Measurements from ENCODE around the gene SLC6A1.
"Not testable (repeated sequence)": the region's sequence is repeated elsewhere in the genome, so short reads cannot be mapped to it uniquely, and the experiment has no call there.

SLC6A1 gene

DNA sequence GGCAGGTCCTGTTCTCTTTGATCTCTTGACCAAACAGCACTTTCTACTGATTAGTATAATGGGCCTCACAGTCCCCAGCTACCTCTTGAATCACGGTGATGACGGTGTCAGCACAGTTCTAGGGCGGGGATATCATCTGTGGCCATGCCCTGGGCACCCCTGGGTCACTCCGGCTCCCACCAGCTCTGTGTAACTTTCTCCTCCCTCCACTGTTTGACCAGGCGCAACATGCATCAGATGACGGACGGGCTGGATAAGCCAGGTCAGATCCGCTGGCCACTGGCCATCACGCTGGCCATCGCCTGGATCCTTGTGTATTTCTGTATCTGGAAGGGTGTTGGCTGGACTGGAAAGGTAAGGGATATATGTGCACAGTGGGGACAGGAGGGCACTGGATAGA lies 29.6 kb downstream of the SLC6A1 start:
- no peak for DNase-seq

DNA sequence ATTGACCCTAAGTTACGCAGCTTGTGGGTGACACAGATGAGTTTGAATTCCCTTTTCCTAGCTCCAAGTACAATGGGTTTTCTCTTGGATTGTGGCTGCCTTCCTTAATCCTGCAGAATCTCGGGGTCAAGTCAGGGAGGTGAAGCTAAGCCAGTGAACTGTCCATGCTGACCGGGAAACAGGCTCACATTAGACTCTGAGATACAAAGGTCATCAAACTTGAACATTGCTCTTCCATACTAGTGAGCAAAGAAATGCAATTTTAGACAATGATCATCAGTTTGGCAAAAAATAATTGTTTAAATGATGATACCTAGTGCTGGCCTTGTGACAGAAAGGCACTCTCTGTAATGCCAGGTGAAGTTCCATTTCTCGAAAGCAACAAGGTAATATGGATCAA lies 31.6 kb downstream of the SLC6A1 start:
- no peak for DNase-seq

DNA sequence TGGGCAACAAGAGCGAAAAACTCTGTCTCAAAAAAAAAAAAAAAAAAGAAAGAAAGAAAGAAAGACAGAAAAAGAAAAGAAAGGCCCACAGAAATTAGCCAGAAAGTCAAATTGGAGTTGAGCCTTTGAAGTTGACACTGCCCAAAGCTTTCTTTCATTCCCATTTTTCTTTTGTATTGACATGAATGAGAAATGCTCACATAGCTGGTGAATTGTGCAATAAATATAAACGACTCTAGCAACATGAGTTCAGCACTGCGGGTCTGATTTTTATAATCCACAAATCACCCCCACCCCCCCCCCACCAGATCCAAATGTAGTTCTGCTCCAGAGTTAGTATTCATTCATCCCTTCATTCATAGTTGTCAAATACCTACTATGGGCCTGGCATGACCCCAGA lies 37.4 kb downstream of the SLC6A1 start:
- DNase-seq = no peak

DNA sequence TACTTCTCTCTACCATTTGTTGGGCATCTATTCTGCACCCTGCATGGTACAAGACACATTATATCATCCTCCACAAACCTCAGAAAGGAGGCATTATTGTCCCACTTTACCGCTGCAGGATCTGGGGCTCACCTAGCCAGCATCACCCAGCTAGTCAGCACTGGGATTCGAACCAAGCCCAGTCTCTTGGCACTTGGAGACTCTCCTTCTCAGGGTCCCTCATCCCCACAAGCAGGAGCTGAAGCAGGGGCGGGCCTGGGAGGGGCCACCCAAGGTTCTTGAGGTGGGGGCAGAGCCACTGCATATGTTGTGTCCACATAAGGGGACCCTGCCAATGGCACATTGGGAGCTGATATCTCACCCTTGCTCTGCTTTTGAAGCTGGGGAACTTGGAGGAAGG lies 41.3 kb downstream of the SLC6A1 start:
- DNase-seq = no peak

DNA sequence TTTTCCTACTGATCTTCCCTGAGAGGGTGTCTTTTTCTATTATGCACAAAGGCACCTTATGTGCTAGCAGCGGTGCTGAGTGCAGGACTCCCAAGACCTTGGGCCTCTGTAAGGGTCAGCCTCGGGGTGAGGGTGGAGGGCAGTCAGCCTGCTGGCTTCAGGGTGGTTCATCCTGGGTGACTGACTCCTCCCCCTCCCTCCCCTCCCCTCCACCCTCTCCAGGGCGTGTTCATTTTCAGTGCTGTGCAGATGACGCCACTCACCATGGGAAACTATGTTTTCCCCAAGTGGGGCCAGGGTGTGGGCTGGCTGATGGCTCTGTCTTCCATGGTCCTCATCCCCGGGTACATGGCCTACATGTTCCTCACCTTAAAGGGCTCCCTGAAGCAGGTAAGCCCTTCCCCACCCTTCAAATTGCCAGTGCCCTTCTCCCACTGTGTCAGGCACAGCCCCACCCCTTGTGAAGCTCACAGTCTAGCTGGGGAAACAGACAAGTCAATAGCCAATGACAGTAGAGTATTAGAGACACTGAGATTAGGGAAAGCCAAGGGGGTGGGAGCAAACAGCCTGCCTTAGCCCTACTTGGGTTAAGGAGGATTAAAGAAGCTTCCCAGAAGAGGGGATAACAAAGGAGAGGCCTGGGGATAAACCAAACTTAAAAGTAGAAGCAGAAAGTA lies 41.9 kb downstream of the SLC6A1 start:
- no peak for DNase-seq

DNA sequence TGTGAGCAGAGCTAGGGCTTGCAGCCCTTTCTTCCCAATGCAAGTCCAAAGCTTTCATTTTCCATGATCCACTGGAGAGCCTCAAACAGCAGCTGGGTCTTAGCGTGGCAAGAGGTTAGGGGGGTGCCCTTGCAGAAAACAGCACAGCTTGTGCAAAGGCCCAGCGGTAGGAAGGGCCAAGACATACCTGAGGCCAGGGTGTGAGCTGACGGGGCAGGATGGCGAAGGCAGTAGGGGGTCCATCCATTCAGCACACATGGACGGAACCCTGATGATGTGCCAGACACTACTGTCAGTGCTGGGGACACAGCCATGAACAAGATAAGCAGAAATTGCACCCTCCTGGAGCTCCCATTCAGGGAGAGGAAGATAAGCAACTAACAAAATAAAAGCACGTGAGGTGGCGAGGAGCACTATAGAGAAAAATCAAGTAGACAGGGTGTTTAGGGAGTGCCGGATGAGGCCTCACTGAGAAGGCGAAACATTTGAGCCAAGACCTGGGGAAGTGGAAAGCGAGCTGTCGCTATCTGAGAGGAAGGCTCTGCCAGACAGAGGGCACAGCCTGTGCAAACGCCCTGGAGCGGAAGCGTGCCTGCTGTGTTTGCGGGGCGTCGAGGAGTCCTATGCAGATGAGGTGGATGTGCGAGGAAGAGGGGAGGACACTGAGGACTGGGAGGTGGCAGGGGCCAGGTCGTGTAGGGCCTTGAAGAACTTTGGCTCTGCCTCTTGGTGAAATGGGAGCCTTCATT lies 43.4 kb downstream of the SLC6A1 start:
- DNase-seq = no peak

DNA sequence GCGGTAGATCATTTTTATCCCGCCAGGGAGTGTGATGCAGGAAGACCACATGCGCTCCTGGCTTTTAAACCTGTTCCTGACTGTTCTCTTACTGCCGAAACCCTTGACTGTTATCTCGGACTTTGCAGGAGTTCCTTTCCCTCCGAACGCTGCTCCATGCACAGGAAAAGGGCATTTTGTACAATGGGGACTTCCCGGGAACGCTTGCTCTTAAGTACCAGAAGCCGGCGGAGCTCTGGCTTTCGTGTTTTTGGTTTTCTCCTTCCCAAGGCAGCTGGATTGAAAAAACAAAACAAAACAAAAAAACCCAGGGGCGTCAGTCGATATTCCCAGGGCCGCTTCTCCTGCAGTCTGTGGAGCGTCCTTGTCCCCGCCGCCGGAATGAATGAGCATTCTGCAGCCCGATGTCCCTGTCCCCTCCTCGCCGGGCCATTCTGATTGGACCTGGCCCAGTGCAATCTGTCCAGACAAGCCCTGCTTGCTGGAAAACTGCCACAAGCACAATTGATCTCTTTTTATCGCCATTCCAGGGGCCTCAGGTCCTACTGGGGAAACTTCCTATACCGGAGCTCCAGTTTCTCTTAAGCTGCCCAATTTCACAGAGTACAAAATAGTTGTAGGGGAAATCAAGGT lies 44.8 kb downstream of the SLC6A1 start:
- DNase-seq = no peak

DNA sequence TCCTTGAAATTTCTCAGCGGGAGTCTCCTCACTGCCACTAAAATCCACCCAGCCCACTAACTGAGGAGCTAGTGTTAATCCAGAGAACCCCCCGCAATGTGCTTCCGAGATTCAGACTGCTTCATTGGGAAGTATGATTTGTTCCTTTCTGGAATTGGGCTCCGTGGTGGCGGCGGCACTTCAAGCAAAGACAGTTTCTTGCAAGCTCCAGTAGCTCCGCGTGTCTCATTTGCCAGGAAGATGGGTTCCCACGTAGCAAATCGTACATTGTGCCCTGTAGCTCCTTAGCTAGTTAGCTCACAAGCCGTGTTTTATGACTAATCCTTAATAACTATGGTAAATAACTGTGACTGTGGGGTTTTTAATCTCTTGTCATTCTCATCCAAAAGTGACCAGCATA lies 45.4 kb downstream of the SLC6A1 start:
- no peak for DNase-seq

DNA sequence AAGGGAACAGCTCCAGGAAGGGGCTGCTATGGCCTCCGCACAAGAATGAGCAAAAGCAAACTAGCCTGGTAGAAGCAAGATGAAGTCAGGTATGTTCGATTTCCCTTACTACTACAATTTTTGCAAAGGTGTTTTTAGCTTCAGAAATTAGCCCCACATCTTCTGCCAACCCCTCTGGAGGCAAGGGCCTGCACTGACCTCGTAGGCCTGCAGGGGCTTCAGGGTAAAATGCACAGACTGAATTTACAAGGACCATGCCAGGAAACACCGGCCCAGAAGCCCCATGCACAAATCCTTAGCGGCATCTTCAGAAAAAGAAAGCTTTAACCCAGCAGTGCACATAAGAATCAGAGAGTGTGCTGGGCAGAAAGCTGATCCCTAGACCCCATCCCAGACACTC lies 53.0 kb downstream of the SLC6A1 start:
- DNase-seq = no peak

DNA sequence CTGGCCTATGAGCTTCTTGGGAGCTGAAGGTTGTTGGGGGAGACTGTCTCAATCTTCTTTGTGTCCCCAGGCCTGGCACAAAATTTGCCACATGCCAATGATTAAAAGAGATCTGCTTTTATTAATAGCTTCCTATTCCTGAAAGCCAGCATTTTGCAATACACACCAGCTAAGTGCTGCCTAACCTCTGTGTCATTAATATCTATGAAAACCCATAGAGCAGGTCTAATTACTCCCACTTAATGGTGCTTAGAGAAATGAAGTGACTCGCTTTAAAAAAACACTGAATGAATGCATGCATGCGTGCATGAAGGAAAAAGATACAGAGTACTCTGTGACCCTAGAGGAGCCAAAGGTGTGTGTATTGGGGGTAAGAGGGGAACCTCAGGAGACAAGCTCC lies 55.0 kb downstream of the SLC6A1 start:
- DNase-seq = no peak

DNA sequence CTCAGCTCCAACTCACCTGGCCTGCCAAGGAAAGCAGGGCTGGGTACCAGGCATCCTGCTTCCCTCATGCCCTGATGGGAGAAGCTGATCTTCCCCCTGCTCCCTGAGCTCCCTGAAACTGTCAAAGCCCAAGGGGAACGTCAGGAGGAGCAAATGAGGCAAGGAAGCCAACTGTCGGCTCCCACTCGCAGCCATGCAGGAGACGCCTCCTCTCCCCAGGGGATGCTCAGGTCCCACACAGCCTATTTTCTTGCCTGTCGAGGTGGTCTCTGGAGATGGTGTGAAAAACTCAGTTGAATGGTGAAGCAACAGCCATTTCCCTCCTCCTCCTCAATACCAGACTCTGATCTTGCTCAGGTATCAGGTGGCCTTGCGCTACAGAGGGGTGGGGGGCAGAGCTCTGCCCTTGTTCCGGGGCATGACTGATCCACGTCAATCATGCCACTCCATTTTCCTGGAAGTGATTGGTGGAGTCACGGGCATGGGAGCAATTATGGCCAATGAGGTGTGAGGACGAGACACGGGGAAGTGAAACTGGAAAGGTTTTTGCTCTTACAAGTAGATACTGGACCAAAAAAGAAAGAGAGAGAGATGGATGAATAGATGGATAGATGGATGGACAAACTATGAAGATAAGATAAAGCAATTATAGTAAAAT lies 58.2 kb downstream of the SLC6A1 start:
- DNase-seq = no peak

DNA sequence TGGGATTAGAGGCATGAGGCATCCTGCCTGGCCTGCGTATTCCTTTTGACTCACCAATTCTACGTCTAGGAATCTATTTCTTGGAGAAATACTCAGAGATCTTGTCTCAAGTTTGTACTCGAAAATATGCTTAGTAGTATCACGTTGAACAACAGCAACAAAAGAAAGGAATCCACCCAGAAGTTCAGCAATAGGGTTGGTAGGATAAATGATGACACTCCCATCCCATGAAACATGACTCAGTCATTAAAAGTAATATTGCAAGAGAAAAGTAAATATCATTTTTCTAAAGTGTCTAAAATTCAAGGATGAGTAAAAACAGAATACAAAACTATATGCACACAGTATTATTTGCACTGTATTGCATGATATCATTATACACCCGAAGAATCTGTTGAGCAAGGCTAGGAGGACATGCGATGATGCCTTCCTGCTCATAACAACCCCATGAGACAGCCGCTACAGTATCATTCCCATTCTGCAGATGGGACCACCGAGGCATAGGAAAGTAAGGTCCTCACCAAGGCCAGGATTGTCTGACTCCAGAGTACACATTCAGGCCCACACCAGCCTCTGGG lies 61.5 kb downstream of the SLC6A1 start:
- no peak for DNase-seq

DNA sequence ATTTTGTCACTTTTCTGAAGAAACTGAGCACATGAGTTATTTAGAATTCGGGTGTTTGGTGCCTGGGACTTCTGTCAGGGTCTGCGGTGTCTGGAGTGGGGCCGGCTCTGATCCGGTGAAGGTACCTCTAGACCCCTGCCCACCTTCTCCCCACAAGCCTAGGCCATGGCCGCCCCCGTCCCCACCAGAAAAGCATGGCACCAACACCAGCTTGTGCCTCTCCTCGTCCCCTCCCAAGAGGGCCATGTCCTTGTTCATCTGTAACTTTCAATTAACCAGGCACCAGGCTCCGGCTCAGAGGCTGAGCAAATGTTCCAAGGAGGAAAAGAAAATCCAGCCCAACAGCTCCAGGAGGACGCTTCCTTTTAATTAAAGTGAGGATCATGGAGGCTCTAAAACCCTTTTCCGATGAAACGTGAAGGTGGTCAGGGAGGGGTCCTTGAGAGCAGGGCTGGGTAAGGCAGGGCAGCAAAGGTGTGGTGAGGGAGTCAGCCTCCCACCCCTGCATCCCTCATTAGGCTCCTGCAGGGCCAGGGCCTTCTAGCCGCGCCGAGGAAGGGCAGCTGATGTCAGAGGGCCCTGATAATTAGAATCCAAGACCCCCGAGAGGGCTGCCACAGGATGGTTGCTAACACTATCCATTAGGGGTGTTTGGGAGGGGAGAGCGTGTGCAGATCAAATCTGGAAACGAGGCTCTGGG lies 62.3 kb downstream of the SLC6A1 start:
- no peak for DNase-seq

DNA sequence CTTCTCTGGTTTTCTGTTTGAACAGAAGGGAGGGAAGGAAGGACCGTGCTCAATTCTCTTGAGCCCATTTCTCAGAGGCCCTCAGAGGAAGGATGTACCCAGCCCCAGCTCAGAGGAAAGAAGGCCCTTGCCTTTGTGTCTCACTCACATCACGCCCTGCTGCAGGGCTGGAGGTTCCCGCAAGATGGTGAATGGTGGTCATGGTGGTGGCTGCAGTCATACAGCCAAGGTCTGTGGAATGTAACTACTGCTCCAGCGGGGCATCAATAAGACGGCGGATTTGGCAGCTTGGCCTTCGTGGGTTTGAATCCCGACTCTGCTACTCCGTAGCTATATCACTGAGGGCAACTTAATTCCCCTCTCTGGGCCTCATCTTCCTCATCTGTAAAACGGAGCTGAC lies 62.9 kb downstream of the SLC6A1 start:
- DNase-seq = no peak

DNA sequence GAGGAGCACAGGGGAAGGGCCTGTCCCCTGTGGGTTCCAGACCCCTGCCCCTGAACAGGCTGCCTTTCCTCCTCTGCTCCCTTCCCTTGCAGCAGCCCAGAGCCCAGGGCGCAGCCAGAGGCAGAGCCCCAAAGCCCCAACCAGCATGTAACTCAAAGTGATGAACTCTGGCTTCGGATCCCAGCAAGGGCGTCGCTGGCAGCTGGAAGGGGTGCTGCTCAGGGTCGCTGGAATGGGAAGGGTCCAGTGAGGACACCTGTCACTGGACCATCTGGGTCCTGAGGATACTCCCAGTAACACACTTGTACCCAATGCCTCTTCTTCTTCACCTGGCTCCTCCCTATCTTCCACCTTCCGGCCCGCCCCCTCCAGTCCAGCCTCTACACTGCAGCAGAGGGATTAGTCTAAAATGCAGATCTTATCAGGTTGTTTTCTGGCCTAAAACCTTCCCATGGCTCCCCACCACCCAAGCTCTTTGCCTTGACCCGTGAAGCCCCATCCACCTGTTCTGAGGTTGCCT lies 64.0 kb downstream of the SLC6A1 start:
- DNase-seq = no peak

DNA sequence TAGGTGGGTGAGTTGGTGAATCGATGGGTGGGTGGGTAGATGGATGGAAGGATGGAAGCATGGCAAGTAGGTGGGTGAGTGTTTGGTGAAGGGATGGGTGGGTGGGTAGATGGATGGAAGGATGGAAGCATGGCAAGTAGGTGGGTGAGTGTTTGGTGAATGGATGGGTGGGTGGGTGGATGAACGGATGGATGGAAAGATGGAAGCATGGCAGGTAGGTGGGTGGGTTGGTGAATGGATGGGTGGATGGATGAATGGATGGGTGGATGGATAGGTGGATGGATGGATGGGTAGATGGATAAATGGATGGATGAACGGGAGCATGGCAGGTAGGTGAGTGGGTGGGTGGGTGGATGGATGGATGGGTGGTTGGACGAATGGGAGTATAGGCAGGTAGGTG lies 65.1 kb downstream of the SLC6A1 start:
- DNase-seq = no peak

DNA sequence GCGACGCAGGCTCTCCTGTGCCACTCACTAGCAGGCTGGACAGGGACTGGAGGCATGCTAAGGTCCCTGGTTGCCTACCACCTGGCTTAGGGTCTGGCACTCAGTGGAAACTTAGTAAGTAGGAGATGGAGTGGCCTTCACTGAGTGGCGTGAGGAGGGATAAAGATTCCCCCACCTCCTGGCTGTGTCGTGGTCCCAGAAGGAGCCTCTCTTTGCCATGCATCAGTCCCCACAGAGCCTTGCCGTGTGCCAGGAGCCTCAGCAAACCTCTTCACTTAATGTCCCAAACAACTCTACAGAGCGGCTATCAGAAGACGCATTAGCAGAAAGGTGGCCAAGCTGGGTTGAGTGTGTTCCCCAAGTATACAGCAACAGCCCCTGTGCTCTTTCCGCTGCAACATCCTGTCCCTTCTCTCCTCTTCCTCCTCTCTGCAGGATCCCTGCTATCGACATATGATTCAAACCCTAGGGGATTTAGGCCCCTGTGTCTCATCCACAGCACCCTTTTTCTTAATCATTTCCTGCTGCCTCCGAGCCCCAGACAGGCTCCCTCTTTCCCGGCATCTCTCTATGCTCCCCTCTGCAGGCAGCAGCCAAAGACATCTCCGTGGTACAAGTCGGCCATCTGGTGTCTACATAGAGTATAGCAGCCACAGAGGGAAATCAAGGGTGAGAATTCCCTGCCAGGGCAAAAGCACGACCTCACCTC lies 66.7 kb downstream of the SLC6A1 start:
- DNase-seq = no peak

DNA sequence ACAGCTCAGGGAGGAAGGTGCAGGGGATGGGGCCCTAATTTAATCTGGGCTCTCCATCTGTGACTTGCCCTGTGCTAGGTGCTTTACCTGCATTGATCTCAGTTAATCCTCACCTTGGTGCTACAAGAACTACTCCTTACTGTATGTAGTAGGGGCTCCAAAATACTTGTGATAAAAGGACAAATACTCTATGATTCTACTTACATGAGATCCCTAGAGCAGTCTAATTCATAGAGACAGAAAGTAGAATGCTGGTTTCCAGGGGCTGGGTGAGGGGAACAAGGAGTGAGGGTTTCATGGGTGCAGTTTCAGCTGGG lies 67.2 kb downstream of the SLC6A1 start:
- no peak for DNase-seq

DNA sequence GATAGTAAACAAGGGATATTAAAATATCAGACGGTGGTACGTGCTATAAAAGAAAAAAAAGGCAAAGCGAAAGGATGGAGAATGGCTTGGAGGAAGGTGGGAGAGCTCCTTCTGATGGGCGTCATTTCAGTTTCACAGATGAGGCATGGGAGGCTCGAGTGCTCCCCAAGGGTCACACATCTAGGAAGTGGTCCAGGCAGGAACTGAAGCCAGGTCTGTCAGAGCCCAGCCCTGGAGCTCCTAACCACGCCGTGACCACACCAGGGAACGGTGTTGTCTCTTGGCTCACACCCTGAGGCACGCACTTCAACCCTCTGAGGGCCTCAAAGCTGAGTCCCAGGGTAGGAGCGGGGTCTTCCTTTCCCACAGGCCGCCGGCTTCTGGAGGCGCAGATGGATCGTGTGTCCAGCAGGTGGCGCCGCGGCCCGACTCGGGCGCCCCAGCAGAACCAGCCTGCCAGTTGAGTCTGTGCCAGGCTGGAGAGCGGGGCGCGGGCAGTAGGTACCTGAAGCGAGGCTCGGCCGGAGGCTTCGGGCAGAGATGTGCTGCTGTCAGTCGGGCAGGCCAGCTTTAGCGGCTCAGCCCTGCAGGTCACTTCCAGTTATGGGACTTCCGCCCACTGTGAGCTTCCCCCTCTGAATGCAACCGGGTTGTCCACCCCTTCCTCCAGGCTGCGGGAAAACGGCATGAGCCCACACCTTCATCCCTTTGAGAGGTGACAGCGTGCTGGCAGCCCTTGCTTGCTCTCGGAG lies 68.1 kb downstream of the SLC6A1 start:
- peak; percentile 6 for DNase-seq

DNA sequence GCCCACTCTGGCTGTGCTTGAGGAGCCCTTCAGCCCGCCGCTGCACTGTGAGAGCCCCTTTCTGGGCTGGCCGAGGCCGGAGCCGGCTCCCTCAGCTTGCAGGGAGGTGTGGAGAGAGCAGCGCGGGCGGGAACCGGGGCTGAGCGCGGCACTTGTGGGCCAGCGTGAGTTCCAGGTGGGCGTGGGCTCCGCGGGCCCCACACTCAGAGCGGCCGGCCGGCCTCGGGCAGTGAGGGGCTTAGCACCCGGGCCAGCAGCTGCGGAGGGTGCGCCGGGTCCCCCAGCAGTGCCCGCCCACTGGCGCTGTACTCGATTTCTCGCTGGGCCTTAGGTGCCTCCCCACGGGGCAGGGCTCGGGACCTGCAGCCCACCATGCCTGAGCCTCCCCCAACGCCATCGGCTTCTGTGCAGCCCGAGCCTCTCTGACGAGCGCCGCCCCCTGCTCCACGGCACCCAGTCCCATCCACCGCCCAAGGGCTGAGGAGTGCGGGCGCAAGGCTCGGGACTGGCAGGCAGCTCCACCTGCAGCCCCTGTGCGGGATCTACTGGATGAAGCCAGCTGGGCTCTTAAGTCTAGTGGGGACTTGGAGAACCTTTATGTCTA lies 68.8 kb downstream of the SLC6A1 start:
- DNase-seq = not testable (repeated sequence)

DNA sequence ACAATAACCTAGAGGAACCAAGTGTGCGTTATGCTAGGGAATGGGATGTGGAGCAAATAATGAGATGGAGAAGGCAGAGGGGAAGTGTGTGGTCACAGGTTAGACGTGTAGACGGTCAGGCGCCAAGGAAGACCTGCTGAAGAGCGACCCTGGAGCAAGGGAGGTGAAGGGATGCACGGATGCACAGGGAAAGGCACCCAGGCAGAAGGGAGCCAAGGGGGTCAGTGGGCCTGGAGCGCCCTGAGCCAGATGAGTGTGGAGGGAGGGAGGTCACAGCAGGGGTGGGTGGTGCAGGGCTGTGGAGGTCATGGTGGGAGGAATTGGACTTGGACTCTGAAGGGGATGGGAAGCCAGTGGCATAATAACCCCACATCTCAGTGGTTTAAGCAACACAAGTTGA lies 70.2 kb downstream of the SLC6A1 start:
- DNase-seq = no peak

All from activated T-cell treated with anti-CD3 and anti-CD28 coated beads for 4 hours (primary cell).